Effector CD4-positive, alpha-beta T cell (primary cell): ENCODE results near the gene DDI2.

ENCODE experiments used
- DNase-seq: peaks from one replicate; pipeline ENCODE4 v3.0.0-alpha.2; 2020

DDI2 gene

DNA sequence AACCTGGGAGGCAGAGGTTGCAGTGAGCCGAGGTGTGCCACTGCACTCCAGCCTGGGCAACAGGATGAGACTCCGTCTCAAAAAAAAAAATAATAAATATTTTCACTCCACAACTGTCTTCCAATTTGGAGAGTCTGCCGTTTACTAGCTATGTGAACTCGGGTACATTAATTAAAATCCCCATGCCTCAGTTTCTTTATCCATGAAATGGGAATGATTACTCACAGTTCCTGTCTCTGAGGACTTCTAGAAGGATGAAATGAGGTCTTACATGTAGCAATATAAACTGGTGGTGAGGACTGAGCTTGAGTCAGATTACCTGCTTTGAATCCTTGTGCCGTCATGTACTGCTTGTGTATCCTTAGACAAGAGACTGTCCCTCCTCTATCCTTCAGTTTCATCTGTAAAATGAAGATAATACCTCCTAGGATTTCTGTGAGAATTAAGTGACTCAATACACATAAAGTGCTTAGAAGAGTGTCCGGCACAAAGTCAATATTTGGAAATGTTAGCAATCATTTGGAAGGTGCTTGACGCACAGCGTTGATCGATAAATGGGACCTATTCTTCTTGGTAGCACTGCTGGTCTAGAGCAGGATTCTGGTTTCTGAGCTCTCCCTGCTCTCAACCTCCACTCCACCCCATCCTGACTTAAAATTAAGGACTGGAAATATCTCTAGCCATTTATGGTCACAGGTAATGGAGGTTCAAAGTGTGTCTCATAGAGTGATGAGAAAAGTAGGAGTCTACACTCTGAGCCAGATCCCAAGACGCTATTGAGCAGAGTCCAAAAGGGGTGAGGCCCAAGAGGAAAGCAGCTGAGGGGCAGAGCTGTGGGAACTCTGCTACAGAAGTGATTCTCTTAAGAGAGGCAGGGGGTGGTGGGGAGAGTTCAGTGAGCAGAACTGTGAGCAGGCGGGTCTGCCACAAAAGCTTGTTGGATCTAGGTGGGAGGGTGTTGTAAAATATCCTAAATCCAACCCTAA lies 11.6 kb upstream of the DDI2 start:
- no peak for DNase-seq

DNA sequence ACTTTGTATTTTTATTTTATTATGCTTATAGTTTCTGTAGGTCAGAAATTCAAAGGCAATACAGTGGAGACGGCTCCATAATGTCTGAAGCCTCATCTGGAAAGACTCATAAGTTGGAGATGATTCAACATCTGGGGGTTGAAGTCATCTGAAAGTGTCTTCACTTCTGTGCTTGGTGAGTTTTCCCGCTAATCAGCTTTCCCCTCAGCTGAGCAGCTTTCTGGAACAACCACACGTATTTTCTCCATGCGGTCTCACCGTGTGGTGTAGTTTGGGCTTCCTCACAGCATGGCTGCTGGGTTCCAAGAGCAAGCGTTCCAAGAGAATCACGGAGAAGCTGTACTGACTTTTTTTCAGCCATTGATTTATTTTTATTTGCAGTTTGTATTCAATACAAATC lies 7.6 kb upstream of the DDI2 start:
- DNase-seq: no peak

- no peak for DNase-seq
Measured at GRCh38 chr1:15610167-15610566, 7.1 kb upstream of the DDI2 start.

DNA sequence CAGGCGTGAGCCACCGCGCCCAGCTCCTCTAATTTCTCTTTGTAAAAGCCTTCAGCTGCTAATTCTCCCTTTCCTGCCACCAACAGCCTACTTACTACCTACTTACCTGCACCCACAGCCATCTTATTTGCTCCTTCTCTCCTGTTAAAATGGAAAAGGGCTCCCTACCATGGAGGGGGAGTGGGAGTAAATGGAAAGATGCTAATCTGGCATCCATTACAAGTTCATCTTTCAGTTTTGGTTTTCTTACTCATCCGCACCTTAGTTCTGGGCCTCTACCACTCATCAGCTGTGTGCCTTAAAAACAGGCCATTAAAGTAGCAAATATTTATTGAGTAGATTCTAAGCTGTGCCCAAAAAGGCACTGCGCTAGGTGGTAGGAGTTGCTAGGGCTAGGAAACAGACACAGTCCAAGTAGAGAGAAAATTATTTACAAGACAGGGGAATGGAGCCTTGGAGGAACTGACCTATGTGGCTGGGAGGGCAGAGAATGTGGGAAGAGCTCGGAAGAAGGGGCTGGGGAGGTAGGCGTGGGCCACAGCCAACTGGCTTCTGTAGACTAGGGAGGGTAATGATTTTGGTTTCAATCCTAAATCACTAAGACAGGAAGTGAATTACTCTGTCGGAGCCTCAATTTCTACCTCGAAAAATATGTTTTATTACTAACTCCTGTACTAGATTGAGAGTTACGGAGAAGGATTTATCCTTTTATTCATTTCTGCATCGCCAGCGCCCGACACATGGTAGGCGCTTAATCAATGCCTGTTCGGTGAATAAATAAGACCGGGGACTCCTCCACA lies 685 bp upstream of the DDI2 start:
- no peak for DNase-seq

DNA sequence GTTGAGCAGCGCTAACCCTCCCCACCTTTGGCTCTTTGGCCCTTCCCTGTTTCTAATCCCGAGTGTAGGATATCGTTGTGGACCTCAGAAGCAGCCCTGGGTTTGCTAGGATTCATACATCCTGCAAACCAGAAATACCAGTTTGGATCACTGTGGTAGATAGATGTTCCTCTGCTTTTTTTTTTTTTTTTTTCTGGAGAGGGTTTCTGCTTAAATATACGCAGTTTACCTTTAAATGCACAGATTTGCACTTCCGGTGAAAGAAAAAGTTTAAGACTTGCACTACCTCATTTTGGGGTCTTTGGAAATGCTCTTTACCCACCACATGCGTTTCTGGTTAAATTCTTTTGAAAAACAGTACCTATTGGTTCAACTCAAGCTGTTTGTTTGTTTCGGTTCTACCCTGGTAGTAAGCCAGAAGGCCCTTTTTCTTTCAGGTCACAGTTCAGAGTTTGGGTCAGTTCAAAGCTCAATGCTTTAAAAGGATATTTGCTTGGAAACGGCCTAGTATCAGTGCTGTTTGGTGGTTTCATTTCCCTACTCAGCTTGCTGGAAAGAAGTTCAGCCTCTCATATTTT lies 908 bp downstream of the DDI2 start:
- no peak for DNase-seq

DNA sequence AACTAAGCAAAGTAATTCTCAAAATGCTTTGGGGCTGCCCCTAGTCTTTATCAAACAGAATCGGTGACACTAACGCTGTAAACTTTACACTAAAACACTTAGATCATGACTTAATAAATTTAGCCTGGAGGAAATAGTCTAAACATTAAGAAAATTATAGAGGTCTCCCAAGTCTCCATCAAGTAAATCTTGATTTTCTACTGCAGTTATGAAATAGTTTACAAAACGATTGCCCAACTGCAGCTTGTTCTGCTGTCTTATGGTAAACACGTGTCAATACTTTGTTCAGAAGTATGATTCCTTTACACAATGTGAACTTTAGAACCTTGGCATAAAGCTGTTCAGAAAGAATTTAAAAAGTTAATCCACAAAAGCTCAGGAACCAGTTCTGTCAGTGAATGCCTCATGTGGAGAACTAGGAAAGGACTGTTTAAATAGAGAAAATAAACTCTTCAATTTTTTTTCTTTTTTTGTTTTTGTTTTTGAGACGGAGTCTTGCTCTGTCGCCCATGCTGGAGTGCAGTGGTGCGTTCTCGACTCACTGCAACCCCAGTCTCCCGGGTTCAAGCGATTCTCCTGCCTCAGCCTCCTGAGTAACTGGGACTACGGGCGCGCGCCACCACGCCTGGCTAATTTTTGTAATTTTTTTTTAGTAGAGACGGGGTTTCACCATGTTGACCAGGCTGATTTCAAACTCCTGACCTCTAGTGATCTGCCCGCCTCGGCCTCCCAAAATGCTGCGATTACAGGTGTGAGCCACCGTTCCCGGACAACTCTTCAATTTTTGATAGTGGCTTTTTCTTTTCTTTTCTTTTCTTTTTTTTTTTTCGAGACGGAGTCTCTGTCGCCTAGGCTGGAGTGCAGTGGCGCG lies 1.6 kb downstream of the DDI2 start:
- no peak for DNase-seq

DNA sequence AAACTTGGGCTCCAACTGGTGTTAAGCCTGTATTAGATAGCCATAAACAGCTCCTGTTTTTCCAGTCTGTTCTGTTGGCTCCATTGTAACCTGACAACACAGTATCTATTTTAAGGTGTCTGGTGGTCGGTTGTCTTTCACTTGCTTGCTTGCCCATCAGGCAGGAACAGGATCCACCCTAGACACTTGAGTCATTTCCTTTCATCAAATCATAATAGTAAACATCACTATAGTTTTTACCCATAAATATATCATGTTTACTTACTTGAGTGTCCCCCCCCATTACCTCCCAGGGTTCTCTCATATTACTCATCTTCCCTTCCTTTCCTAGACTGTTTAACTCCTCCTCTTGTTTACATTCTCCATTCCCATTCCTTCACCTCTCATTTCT lies 2.9 kb downstream of the DDI2 start:
- no peak for DNase-seq

DNA sequence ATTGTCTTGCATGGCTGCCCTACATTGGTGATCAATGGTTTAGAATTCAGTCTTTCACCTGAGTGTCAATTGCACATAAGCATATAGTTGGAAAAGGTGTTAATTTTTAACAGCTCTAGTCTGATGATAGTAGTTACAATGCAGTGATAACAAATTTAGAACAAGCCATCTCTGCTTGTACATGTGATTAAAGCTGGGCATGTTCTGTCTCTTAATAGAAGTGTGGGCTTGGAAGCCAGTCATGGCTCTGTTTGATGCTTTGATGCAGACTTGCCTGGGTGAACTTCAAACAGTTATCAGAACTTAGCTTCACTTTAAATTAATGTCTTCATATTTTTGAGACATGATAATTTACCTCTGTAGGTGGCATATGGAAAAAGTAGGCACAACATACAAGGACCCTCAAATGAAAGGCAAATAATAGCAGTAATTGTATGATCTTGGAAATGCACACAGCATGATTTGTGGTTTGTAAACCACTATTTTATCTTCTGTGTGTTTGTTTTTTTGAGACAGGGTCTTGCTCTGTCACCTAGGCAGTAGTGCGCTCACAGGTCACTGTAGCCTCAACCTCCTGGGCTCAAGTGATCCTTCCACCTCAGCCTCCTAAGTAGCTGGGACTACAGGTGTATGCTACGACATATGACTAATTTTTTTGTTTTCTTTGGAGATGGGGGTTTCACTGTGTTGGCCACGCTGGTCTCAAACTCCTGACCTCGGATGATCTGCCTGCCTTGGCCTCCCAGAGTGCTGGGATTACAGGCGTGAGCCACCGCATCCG lies 3.8 kb downstream of the DDI2 start:
- no peak for DNase-seq

DNA sequence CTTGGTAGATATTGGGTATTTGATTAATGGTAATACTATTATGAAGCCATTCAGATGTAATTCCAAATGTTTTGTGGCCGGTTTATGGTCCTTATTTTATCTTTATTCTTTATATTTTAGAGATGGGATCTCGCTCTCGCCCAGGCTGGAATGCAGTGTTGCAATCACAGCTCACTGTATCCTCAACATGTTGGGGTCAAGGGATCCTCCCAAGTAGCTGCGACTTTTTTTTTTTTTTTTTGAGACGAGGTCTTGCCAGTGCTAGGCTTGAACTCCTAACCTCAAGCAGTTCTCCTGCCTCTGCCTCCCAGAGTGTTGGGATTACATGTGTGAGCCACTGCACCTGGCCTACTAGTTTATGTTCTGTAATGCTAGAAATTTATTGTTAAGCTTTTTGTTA lies 4.7 kb downstream of the DDI2 start:
- no peak for DNase-seq

DNA sequence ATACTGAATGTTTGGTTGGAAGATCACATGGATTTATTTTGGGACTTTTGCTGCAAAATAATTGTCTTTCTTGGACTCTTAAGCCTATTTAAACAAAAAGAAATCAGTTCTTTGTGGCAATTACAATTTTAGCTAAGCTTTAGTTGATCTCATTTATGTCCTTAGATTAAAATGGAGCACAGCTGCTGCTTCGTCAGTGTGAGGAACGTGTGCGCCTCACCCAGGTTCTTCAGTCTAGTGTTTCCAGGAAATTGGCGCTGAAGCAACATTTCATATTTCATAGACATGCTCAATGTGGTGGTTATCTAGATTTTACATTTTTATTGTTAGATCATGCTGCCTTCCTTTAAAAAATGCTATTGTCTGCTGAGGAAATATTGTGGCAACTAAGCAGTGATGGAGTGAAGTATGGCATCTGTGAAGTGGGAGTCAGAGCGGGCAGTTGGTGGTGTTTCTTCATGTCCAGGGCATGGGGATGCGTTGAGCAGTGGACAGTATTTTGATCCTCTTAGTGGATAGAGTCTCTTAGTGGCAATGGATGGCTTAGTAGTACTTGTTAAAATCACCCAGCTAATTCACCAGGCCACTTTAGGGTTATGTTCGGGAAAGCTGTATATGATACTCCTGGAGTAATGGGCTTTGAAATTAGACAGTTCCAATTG lies 5.6 kb downstream of the DDI2 start:
- no peak for DNase-seq

DNA sequence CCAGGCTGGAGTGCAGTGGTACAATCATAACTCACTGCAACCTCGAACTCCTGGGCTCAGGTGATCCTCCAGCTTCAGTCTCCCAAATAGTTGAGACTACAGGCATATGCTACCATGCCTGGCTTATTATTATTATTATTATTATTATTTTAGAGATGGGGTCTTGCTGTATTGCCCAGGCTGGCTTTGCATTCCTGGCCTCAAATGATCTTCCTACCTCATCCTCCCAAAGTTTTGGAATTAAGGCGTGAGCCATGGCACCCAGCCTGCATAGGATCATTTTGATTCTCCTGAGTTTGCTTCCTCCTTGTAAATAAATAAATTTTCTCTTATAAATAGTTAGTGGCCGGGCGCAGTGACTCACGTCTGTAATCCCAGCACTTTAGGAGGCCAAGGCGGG lies 6.2 kb downstream of the DDI2 start:
- DNase-seq: no peak

DNA sequence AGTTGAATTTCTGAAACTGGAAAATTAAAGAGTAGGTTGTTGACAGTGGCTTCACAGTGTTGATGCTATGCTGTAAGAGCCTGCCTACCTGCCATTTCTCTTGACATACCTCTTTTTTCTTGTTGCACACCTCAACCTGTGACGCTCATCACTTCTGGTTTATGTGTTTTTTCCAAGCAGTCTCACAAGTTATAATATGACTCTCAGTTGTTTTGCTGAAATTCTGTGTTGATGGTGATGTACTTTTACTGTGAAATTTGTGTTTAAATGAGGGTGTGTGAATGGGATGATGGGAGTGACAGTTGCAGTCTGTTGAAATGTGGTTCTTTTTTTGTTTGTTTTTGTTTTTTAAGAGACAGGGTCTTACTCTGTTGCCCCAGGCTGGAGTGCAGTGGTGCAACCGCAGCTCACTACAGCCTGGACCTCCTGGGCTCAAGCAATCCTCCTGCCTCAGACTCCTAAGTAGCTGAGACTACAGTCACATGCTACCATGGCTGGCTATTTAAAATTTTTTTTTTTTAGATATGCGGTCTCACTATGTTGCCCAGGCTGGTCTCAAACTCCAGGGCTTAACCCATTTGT lies 7.0 kb downstream of the DDI2 start:
- DNase-seq: no peak

DNA sequence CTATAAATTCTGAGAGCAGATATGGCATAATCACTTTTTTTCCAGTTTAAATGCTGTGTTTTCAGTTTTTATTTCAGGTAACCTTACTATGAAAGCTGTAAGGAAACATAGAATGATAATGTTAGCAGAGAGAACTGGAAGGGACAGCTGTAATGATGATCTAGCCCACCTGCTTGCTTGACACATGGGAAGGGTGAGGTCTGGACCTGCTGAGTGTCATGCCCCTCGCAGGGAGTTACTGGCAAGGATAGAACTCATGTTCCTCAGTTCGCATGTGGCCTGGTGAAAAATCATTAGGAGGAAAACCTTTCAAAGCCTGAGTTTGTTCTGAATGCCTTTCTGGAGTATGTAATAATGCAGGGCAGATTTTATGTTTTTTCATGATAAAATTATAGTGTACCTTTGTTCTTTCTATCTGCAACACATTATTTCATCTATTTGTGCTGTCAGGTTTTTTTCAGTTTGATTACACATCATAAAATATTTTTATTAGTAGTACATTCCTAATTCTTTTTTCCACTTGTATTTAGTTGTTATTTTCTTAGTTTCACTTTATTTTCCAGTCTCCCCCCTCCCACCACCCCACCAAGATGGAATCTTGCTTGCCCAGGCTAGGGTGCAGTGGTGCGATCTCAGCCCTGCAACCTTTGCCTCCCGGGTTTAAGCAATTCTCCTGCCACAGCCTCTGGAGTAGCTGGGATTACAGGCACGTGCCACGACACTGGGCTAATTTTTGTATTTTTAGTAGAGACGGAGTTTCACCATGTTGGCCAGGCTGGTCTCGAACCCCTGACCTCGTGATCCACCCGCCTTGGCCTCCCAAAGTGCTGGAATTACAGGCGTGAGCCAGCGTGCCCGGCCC lies 8.0 kb downstream of the DDI2 start:
- no peak for DNase-seq

- DNase-seq: no peak
Measured at GRCh38 chr1:15626269-15626950, 9.2 kb downstream of the DDI2 start.

DNA sequence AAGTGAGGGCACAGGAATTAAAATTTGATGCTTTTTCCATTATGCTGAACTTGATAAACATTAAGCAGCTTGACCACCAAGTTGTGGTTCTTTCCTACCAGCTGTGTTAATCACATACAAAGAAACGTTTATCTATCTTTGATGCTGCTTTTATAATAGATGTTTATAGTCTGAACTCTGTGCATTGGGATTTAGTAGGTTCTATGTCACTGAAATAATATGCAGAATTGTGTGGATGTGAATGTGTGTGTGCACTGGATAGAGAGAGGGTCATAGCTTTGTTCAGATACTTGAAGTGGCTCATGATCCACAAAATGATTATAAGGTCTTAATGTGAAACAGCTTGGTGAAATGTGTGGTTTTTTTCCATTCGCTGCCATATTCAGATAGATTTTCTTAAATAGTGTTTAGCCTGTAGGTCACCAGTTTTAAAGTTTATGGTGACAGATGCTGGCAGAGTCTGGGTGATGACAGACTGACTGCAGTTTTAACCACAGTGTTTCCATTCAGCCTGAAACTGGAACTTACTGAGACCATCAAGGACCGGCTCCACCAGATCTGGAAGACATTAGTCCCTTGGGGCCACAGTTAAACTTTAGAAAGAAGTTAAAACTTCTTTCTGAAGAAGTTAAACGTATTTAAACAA lies 10.2 kb downstream of the DDI2 start:
- DNase-seq: no peak

DNA sequence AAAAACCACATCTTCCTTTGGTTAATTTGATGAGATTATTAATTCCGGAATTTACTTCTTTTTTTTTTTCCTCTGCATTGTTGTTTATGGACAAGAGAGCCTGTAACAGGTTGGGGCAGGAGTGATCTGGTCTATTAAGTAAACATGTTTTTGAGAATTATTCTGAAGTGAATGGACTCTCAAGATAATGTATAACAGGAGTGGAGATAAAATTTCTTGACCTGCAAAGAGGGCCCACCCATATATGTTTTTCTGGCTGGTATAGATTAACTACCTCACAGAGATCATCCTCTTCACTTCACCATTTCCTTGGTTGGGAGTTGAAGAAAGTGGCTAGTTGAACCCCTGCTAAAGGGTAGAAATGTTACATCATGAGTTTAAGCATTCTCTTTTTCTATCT lies 10.7 kb downstream of the DDI2 start:
- DNase-seq: no peak

DNA sequence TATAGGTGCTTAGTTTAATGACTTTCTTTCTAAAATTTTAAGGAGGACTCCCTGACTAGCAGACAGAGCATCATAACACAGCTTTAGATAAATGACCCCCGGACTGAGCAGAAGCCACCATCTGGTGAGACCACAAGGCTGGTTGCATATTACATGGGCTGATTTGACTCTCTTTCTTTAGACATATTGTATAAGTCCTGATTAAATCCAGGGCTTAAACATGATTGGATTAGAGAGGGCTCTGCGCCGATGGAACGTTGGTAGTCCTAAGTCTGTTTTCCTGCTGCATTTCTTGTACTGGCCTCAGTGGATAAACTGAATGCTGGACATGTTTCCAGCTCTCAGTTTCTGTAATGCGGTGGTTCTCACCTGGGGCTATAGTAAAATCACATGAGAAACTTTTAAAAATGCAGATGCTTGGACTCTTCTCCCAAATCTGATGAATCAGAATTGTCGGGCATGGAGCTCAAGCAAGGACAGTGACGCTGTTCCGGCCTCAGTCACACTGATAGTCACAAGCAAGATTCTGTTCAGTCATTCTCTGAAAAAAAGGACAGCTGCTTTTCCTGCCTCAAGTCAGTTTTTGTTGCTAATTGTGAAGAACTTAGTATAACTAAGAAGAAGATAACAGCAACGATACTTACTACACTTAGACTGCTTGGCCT lies 16.6 kb downstream of the DDI2 start:
- no peak for DNase-seq

DNA sequence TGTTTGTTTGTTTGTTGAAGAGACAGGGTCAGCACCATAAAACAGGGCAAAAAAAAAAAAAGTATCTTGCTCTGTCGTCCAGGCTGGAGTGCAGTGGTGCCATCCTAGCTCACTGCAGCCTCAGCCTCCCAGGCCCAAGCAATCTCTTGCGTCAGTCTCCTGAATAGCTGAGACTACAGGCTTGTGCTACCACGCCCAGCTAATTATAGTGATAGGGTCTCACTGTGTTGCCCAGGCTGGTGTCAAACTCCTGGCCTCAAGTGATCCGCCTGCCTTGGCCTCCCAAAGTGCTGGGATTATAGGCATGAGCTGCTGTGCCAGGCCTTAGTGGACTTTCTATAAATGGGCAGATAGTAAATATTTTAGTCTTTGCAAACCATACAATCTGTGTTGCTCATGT lies 19.2 kb downstream of the DDI2 start:
- DNase-seq: no peak
